Measurements from ENCODE around the gene STK38. TPM values are rescaled to one million over a fixed set of nuclear protein-coding genes. Genes with fewer than 3 reads are reported as not detected.

The STK38 gene
- total and polyA plus RNA-seq, 2 of the 13 experiments (the other 11 are each of a cell fraction or from before 2014, with no cell fraction given), result 10.3 to 20.7 TPM

GRCh38 chr6:36493859-36494258 is 53.4 kb downstream of the STK38 start (continued):
- TF ChIP-seq HNF1A (IDR thresholded peaks at IDR 0.05; ENCODE audit: low read depth) (no peak), HNF1A (CRISPR knock-in tag; IDR thresholded peaks at IDR 0.05; ENCODE audit: borderline replicate concordance) (no peak), ZNF230 (CRISPR knock-in tag; IDR thresholded peaks at IDR 0.05) (no peak), PHF5A (CRISPR knock-in tag; IDR thresholded peaks at IDR 0.05; ENCODE audit: low read depth, unreplicated experiment) (no peak), ZNF547 (CRISPR knock-in tag; IDR thresholded peaks at IDR 0.05) (no peak), ZSCAN5A (CRISPR knock-in tag; IDR thresholded peaks at IDR 0.05; ENCODE audit: borderline replicate concordance) (no peak), MEF2D (CRISPR knock-in tag; IDR thresholded peaks at IDR 0.05) (no peak), SRSF1 (optimal IDR thresholded peaks at IDR 0.05; ENCODE audit: low read depth, low read length) (no peak), IRX3 (CRISPR knock-in tag; IDR thresholded peaks at IDR 0.05; ENCODE audit: borderline replicate concordance, low read depth) (no peak), HNRNPLL (IDR thresholded peaks at IDR 0.05; ENCODE audit: low read depth, low read length, poor library complexity, severe bottlenecking) (no peak), RORA (CRISPR knock-in tag; IDR thresholded peaks at IDR 0.05) (no peak), ARID2 (CRISPR knock-in tag; IDR thresholded peaks at IDR 0.05; ENCODE audit: borderline replicate concordance) (no peak), ZUFSP (CRISPR knock-in tag; IDR thresholded peaks at IDR 0.05; ENCODE audit: borderline replicate concordance) (no peak), MED1 (CRISPR knock-in tag; IDR thresholded peaks at IDR 0.05) (no peak), SOX13 (IDR thresholded peaks at IDR 0.05) (peak; percentile 49; the same call in 1 of the 2 replicates), SOX13 (CRISPR knock-in tag; conservative IDR thresholded peaks at IDR 0.05 in 1 of 2, IDR thresholded peaks at IDR 0.05 in 1 of 2) (peak in 1 of 2 experiments; percentile 90; a peak in 2 of 4 replicates), TCF7L2 (IDR thresholded peaks at IDR 0.05; ENCODE audit: low read depth, low read length) (no peak), ZNF644 (CRISPR knock-in tag; IDR thresholded peaks at IDR 0.05; ENCODE audit: low read depth) (0 out of 2 replicates have a peak, but pooled peaks have one; percentile 21), ZNF713 (CRISPR knock-in tag; IDR thresholded peaks at IDR 0.05) (no peak)
